Activated CD4-positive, alpha-beta memory T cell treated with anti-CD3 and anti-CD28 coated beads, Interleukin-2, amount 10 ng/mL, durations not matched to agents 7 days and 5 days (primary cell): ENCODE measurements around the gene PHLPP2. TPM values are rescaled to one million over a fixed set of nuclear protein-coding genes. Genes with fewer than 3 reads are reported as not detected.

ENCODE experiments used
- total RNA-seq, 2 experiments: library from RNA; stranded (reverse); gene quantifications; one replicate each; pipeline ENCODE4 v1.2.3, GENCODE V29; 2021

PHLPP2 gene
- total RNA-seq, 2 experiments from 2014 or later = 7.4 TPM

Other genes starting within 250 kb of the PHLPP2 start
- 1 to 10 TPM; 2.1 to 2.8 TPM for gene ZNF19, start 235.4 kb downstream of the PHLPP2 start, total RNA-seq
- gene CHST4, start 198.3 kb downstream of the PHLPP2 start, total RNA-seq = not detected
- gene TAT, start 147.6 kb downstream of the PHLPP2 start, total RNA-seq = not detected
- gene MARVELD3, start 98.5 kb downstream of the PHLPP2 start, total RNA-seq = under 1 TPM; 0.15 TPM
- gene AP1G1, start 84.1 kb upstream of the PHLPP2 start, total RNA-seq = 10 to 100 TPM; 78.7 to 82.6 TPM
- 10 to 100 TPM; 23.6 to 24.8 TPM for gene ATXN1L, start 121.3 kb upstream of the PHLPP2 start, total RNA-seq
- gene ZNF821, start 159.5 kb upstream of the PHLPP2 start, total RNA-seq = 10 to 100 TPM; 11.4 to 11.9 TPM
- gene IST1, start 170.8 kb upstream of the PHLPP2 start, total RNA-seq = 100 to 1,000 TPM; 227 to 229 TPM